TTC549 (cell line): ENCODE data around the gene DNAI2.
"Not testable (repeated sequence)": the region's sequence is repeated elsewhere in the genome, so short reads cannot be mapped to it uniquely, and the experiment has no call there.

Experiments
- FAIRE-seq: peaks from 2 replicates; lab custom pipeline; 2012; peaks lifted over from hg19 to GRCh38; lab: Jason Lieb, UNC

The DNAI2 gene

DNA sequence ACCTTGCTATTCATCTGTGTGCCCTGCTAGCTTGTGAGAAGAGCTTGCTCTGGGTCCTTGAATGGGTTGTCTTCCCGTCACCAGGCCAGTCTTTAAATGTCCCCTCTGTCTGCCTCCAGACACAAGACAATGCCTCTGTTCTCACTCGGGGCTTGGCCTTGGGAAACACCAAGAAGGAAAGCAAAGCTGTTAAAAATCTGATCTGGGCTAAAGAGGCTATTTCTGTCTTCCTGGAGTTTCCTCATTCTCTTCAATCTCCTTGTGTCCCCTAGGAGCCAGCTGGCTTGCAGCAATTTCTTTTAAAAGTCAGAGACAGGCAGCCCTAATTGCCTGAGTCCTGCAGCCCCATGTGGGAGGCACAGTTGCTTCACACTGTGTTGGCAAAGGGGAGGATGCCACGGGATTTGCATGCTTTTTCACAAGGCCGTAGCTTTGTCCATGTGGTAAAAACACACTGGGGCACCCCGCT lies 2.5 kb downstream of the DNAI2 start:
- no peak for FAIRE-seq

DNA sequence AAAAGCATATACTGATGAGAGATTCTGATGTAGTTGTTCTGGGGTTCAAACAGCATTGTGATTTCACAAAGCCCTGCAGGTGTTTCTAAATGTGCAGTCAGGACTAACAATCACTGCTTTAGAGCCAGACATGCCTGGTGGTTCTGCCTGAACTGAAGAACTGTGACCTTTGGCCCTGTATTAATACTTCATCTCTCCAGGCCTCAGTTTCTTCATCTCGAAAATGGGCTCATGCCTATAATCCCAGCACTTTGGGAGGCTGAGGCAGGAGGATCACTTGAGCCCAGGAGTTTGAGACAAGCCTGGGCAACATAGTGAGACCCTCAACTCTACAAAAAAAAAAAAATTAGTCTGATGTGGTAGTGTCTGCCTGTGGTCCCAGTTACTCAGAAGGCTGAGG lies 3.9 kb downstream of the DNAI2 start:
- no peak for FAIRE-seq

DNA sequence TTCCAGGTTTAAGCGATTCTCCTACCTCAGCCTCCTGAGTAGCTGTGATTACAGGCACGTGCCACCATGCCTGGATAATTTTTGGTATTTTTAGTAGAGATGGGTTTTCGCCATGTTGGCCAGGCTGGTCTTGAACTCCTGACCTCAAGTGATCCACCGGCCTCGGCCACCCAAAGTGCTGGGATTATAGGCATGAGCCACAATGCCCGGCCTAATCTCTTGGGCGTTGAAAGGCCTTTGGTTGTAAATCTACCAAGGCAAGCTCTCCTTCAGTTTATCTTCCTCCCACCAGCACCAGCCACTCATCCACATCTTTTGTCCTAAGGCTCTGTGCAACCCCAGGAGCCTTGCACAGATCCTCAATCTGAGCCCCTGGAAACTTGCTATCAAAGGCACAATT lies 5.6 kb downstream of the DNAI2 start:
- FAIRE-seq: not testable (repeated sequence)

DNA sequence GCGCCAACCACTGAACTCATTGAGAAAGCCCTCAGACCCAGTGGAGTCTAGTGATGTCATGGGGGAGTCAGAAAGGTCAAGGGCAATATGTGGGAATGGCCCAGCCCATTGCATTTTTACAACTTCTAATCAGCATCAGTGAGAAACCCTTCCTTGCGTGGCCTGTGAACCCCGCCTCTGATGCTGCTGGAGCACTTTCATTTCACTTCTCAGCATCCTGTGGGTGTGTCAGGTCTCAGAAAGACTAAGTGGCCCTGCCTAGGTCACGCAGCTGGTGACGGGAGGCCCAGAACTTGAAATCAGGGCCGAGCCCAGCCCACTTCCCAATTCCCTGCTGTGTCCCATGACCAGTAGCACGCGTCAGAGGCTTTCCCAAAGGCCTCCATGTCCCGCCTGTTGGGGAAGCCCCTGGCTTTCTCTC lies 6.1 kb downstream of the DNAI2 start:
- FAIRE-seq: no peak

DNA sequence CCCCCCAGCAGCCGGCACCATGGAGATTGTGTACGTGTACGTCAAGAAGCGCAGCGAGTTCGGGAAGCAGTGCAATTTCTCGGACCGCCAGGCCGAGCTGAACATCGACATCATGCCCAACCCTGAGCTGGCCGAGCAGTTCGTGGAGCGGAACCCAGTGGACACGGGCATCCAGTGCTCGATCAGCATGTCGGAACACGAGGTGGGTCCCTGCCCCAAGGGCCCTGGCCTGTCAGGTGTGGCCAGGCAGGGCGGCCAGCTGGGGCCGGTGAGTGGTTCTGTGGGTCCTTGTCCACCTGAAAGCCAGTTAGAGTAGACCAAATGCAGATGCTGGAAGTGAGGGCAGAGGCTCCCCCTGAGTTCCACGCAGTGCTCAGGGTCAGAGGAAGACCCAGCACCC lies 7.8 kb downstream of the DNAI2 start:
- no peak for FAIRE-seq

DNA sequence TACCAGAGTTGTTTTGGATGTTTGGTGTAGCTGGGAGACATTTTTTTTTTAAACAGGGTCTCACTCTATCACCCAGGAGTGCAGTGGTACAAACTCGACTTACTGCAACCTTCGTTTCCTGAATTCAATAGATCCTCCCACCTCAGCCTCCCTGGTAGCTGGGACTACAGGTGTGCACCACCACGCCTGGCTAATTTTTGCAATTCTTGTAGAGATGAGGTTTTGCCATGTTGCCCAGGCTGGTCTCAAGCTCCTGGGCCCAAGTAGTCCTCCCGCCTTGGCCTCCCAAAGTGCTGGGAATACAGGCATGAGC lies 8.2 kb downstream of the DNAI2 start:
- not testable (repeated sequence) for FAIRE-seq

DNA sequence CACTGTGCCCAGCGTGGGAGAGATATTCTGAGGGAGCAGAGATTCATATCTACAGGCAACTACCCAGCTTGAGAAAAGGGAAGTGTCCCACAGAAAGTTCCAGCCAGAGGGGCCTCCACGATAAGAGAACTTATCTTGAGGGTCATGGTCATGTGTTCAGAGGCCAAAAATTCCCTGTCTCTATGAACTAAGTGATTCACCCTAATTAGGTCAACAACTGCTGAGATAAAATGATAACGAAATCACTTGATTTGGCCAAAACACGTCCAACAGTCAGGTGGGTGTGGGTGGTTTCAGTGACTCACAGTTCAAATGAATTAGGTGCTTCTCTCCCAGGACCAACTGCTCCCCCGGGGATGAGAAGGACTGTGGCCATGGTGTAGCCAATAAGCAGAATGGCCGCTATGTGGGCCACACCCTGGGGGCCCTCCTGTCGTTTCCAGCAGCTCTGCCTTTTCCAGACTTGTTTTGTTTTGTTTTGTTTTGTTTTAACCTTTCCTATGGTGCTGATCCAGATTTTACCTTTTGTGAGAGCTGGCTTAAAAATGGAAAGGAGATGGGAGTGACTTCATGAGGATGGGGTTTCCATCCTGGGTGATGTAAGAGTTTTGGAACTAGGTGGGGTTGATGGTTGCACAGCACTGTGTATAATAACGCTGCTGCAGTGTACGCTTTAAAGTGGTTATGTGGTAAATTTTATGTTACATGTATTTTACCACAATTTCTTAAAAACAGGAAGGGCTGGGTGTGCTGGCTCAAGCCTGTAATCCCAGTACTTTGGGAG lies 8.7 kb downstream of the DNAI2 start:
- FAIRE-seq: no peak

DNA sequence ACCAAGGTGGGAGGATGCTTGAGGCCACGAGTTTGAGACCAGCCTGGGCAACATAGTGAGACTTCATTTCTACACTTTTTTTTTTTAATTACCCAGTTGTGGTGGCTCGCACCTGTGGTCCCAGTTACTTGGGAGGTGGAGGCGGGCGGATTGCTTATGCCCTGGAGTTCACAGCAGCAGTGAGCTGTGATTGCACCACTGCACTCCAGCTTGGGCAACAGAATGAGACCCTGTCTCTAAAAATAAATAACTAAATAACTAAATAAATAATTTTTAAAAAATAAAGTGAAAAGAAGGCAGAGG lies 9.3 kb downstream of the DNAI2 start:
- FAIRE-seq: no peak

DNA sequence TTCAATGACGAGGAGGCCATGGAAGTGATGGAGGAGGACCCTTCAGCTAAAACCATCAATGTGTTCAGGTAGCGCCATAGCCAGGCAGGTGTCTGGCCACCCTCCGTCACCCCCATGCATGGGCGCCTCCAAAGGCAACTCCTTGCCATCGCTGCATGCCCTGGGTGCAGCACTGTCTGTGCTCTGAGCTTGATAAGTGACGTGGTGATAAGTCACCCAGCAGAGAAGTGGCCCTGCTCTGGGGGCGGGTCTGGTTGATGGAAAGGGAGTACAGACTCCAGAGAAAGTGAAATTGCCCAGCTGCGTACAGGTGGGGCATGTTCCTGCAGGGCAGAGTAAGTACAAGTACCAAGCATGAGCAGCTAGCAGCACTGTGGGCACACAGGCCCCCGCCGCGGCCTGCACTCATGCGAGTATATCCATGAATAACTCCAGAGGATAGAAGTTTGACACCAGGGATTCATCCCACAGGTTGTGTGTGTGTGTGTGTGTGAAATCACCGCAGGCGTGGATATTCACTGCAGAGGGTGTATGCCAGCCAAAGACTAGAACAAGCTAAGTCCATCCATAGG lies 13.1 kb downstream of the DNAI2 start:
- FAIRE-seq: no peak

DNA sequence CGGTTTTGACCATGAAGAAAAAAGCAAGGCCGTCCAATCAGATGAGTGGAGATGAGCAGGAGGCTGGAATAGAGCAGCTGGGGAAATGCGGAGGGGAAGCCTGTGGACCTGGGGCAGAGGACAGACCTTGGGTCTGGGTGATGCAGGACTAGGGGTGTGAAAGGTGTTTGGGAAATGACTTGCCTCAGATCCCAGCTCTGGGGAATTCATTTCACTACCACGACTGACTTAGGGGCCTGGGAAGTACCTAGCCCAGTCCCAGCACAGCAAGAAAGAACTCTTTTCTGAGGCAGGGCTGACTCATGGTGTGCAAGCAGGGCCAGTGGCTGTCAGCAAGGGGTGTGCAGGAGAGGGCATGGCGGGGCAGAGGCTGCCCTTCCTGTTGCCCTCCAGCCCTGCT lies 14.8 kb downstream of the DNAI2 start:
- FAIRE-seq: no peak

DNA sequence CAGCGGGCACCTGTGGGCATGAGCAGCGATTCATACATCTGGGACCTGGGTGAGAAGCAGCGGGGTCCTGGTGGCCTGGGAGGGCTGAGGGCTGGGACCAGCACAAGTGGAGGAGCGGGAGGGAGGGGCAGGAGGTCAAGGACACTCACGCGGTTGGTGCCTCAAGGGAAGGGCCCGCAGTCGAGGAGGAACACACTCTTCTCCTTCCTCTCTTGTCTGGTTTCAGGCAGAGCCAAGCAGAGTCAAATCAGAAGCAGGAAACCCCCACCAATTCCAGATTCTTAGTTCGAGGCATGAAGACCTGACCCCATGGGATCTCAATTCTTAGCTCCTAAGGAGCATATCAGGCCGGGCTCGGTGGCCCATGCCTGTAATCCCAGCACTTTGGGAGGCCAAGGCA lies 15.7 kb downstream of the DNAI2 start:
- FAIRE-seq: no peak

DNA sequence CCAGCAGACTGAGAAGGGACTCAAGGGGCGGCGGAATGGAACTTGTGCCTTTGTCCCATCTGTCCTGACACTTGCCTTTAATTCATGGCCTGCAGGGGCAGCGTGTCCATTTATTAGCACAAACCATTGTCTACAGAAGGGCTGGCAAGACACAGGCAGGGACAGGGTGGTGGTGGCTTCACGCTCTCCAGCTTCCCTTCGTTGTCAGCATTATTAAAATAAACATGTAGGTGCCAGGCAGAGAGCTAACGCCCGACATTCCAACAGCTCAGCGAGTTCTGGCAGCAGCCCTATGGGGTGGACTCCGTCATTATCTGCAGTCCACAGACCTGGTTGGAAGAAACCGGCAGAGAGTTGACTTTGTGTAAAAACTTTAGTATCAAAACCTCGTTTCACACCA lies 16.3 kb downstream of the DNAI2 start:
- no peak for FAIRE-seq

DNA sequence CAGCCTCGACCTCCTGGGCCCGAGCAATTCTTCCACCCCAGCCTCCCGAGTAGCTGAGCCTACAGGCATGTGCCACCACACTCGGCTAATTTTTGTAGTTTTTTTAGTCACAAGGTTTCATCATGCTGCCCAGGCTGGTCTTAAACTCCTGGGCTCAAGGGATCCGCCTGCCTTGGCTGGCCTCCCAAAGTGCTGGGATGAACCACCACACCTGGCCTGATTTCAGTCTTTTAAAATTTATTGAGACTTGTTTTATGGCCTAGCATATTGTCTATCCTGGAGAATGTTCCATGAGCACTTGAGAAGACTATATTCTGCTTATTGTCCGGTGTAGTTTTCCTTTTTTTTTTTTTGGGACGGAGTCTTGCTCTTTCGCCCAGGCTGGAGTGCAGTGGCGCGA lies 18.5 kb downstream of the DNAI2 start:
- no peak for FAIRE-seq

DNA sequence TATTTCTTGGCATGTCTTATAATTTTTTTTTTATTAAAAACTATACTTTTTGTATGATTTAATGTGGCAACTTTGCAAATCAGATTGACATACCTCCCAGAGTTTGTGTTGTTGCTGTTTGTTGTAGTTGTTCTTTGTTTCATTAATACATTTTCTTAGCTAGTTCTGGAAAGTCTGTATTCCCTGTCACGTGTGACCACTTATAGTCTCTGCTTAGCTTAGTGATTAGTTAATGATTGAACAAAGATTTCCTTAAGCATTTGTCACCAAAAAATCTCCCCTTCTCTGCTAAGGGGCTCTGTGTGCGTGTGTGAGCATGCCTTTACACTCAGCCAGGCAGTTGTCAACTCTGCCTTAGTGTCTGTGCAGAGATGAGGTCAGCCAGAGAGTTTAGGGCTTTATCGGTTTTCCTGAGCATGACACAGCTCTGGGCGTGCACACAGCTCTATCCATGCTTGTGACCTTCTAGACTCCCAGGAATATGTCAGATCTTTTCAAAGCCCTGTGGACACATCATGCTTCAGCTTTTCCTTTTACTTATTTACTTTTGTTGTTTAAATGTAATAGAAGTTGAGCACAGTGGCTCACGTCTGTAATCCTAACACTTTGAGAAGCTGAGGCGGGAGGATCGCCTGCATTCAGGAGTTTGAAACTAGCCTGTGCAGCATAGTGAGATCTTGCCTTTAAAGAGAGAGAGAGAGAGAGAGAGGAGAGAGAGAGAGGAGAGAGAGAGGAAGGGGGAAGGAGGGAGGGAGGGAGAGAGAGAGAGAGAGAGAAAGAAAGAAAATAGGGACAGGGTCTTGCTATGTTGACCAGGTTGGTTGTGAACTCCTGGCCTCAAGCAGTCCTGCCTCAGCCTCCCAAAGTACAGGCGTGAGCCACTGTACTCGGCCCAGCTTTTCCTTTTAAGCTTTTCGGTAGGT lies 21.9 kb downstream of the DNAI2 start:
- no peak for FAIRE-seq

DNA sequence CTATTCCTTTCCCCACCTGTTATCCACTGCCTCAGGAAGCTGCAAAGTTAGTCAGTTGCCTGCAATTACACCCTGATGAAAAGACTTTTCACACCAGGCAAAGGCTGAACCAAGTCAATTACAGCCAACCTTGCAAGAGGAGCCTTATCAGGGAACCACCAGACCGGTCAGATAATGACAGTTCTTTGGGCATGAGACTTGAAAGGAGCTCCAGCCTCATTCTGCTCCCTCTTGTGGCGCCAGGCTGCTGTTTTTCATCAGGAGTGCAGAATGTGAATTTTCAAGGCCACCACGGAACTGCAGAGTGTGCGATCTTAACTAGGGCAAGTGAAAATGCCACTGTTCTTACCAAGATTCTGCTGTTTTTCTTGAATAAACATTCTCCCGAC lies 22.5 kb downstream of the DNAI2 start:
- FAIRE-seq: no peak

DNA sequence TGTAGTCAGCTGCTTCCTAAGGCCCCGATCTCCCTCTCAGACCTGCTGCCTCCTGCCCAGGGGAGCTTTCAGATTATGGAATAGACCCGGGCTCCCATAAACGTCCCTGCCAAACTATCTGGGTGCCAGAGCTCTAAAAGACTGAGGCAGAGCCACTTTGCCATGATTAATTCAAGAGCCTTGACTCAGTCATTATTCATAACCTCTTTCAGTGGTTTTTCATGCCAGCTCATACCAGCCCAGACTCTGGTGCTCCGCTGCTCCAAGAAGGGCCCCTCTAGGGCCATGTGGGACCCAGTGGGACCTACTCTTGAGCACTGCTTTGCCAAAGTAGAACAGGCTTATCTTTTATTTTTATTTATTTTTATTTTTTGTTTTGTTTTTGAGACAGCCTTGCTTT lies 23.9 kb downstream of the DNAI2 start:
- no peak for FAIRE-seq

DNA sequence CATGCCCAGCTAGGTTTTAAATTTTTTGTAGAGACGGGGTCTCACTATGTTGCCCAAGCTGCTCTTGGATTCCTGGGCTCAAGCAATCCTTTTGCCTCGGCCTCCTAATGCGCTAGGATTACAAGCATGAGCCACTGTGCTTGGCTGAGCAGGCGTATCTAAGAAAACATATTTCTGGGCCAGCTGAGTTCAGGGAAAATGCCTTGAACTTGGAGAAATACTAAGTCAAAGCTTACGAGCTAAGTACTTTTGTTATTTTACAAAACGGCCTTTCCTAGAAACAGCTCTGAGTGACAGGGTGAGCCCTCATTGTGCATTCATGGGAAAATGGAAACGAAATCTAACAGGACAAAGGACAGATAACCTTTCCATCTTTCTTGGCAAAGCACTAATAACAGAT lies 24.7 kb downstream of the DNAI2 start:
- no peak for FAIRE-seq

DNA sequence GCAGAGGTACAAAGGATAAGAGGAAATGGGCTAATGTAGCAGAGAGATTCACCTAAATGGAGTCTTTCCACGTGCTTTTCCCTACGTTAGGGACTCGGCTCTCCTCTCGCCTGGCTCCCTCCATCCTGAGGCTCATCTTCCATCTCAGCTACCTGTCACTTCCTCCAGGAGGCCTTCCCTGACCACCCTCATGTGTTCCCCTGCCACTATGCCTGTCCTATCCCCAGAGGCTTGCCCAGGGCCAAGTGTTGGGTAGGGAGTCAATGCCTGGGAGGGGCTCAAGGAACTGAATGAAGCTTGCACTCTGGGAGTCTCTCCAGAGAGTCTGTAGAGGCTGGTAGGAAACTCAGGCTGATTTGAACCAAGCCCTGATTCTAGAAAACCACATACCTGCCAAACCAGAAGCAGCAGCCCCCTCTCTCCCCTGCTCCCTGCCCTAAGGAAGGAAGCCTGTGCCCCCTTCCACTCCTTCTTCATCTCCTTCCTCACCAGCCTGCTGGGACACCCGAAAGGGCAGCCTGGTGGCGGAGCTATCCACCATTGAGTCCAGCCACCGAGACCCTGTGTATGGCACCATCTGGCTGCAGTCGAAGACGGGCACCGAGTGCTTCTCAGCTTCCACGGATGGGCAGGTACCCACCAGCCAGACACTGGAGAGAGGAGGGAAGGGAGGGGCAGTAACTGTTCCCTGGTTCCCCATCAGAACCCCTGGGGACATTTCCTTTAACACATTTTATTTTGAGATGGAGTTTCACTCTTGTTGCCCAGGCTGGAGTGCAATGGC lies 25.4 kb downstream of the DNAI2 start:
- FAIRE-seq: no peak

DNA sequence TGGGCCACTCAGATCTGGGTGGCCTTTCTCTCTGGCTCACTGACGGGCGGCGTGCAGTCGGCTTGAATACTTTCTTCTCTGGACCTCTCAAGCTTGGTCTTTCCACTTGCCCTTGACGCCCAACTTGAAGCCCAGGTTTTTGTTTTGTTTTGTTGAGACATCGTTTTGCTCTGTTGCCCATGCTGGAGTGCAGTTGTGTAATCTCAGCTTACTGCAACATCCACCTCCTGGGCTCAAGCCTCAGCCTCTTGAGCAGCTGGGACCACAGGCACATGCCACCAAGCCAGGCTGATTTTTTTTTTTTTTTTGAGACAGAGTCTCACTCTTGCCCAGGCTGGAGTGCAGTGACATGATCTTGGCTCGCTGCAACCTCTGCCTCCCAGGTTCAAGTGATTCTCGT lies 29.3 kb downstream of the DNAI2 start:
- FAIRE-seq: no peak

DNA sequence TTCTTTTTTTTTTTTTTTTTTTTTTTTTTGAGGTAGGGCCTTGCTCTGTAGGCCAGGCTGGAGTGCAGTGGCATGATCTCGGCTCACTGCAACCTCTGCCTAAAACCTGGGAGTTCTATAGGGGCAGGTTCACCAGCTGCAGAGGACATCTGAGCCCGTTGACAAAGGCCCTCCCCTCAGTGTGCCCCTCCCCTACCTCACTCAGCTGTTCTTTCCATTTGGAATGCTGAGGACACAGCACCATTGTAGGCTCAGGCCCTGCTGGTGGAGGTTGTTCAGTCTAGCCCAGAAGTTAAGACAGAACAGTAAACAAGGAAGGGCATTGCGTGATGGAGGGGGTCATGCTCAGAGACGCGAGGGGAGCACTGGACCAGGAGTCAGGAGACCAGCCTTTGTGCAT lies 30.1 kb downstream of the DNAI2 start:
- no peak for FAIRE-seq

DNA sequence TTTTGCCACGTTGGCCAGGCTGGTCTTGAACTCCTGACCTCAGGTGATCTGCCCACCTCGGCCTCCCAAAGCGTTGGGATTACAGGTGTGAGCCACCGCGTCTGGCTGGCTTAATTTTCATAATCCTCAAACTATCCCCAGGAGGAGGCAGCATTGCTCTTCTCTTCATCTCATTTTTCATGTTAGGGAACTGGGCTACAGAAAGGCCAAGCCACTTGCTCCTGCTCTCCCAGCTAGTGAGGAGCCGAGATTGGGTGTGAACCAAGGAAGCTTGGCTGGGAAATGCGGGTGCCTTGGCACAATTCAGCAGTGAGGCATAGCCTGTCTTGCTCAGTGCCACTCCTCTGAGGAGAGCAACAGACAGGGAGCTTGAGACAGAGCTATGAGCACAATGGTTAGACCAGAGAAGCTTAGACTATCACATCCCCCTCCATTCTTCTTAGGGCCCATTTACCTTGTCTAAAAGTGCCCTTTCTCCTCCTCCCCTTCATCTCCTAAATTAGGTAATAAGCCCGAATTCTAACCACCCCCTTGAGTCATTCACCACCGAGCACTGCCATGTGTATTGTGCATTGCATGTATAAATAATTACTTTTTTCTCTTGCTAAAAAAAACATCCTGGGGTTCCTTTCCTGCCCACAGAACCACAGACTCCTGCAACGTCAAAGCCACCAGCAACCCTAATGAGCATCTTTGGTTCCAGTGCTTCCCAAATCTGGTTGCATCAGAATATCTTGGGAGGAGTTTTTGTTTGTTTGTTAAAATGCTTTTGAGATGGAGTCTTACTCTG lies 32.0 kb downstream of the DNAI2 start:
- no peak for FAIRE-seq
